Measurements from ENCODE around the gene KAZALD1.

KAZALD1 gene

GRCh38 chr10:101031796-101032636 lies 29.8 kb upstream of the KAZALD1 start (continued):
- TF ChIP-seq ZNF610 (tag by site-specific recombination; IDR thresholded peaks at IDR 0.05; ENCODE audit: borderline replicate concordance) (no peak), GLIS1 (tag by site-specific recombination; IDR thresholded peaks at IDR 0.05) (peak; percentile 89), ZNF202 (tag by site-specific recombination; IDR thresholded peaks at IDR 0.05; ENCODE audit: borderline replicate concordance) (no peak), CTCF (tag by site-specific recombination; IDR thresholded peaks at IDR 0.05) (no peak), ZNF2 (tag by site-specific recombination; IDR thresholded peaks at IDR 0.05) (no peak), PRDM6 (tag by site-specific recombination; IDR thresholded peaks at IDR 0.05) (no peak), ZNF645 (tag by site-specific recombination; IDR thresholded peaks at IDR 0.05) (no peak), AEBP2 (tag by site-specific recombination; IDR thresholded peaks at IDR 0.05; ENCODE audit: borderline replicate concordance) (no peak), ZNF423 (tag by site-specific recombination; IDR thresholded peaks at IDR 0.05) (no peak), ZNF658 (tag by site-specific recombination; IDR thresholded peaks at IDR 0.05) (no peak), ZNF530 (tag by site-specific recombination; IDR thresholded peaks at IDR 0.05; ENCODE audit: low read depth) (no peak), ZNF398 (tag by site-specific recombination; IDR thresholded peaks at IDR 0.05) (no peak), ZNF785 (tag by site-specific recombination; IDR thresholded peaks at IDR 0.05) (no peak), ZFP41 (tag by site-specific recombination; IDR thresholded peaks at IDR 0.05; ENCODE audit: borderline replicate concordance) (no peak), ZNF335 (tag by site-specific recombination; conservative IDR thresholded peaks at IDR 0.05) (peak; percentile 40), ZNF211 (tag by site-specific recombination; IDR thresholded peaks at IDR 0.05; ENCODE audit: low read depth) (no peak), ELK4 (IDR thresholded peaks at IDR 0.05; ENCODE audit: borderline replicate concordance, low read depth, low read length) (no peak), ZNF692 (tag by site-specific recombination; IDR thresholded peaks at IDR 0.05) (no peak)
- TF ChIP-seq, protein P1, sequence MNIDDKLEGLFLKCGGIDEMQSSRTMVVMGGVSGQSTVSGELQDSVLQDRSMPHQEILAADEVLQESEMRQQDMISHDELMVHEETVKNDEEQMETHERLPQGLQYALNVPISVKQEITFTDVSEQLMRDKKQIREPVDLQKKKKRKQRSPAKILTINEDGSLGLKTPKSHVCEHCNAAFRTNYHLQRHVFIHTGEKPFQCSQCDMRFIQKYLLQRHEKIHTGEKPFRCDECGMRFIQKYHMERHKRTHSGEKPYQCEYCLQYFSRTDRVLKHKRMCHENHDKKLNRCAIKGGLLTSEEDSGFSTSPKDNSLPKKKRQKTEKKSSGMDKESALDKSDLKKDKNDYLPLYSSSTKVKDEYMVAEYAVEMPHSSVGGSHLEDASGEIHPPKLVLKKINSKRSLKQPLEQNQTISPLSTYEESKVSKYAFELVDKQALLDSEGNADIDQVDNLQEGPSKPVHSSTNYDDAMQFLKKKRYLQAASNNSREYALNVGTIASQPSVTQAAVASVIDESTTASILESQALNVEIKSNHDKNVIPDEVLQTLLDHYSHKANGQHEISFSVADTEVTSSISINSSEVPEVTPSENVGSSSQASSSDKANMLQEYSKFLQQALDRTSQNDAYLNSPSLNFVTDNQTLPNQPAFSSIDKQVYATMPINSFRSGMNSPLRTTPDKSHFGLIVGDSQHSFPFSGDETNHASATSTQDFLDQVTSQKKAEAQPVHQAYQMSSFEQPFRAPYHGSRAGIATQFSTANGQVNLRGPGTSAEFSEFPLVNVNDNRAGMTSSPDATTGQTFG (tag by site-specific recombination; IDR thresholded peaks at IDR 0.05; ENCODE audit: borderline replicate concordance): no peak
- TF ChIP-seq, protein P2, sequence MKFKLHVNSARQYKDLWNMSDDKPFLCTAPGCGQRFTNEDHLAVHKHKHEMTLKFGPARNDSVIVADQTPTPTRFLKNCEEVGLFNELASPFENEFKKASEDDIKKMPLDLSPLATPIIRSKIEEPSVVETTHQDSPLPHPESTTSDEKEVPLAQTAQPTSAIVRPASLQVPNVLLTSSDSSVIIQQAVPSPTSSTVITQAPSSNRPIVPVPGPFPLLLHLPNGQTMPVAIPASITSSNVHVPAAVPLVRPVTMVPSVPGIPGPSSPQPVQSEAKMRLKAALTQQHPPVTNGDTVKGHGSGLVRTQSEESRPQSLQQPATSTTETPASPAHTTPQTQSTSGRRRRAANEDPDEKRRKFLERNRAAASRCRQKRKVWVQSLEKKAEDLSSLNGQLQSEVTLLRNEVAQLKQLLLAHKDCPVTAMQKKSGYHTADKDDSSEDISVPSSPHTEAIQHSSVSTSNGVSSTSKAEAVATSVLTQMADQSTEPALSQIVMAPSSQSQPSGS (tag by site-specific recombination; IDR thresholded peaks at IDR 0.05; ENCODE audit: low read depth): no peak
- TF ChIP-seq, protein P3, sequence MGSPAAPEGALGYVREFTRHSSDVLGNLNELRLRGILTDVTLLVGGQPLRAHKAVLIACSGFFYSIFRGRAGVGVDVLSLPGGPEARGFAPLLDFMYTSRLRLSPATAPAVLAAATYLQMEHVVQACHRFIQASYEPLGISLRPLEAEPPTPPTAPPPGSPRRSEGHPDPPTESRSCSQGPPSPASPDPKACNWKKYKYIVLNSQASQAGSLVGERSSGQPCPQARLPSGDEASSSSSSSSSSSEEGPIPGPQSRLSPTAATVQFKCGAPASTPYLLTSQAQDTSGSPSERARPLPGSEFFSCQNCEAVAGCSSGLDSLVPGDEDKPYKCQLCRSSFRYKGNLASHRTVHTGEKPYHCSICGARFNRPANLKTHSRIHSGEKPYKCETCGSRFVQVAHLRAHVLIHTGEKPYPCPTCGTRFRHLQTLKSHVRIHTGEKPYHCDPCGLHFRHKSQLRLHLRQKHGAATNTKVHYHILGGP (tag by site-specific recombination; IDR thresholded peaks at IDR 0.05): no peak

Measured in HEK293 (cell line).